B cell (primary cell): Measurements from ENCODE around the gene CCDC3. TPM values are rescaled to one million over a fixed set of nuclear protein-coding genes. Genes with fewer than 3 reads are reported as not detected.

Experiments
- ATAC-seq: fragments of 200-7000 bp; cut with Tn5 transposase; one replicate; pipeline ENCODE4 v1.10.0; 2021; ENCODE audit warnings: low read depth, mild to moderate bottlenecking, moderate number of reproducible peaks, moderate library complexity
- CTCF ChIA-PET: fragments of 350-600 bp; sonication (Branson Sonifier 250); formaldehyde crosslinking; loops from one replicate; lab custom pipeline; 2021; ENCODE audit warnings: antibody characterized with exemption, inconsistent platforms; lab: Charles Lee
- POLR2A ChIA-PET: fragments of 350-600 bp; sonication (Branson Sonifier 250); formaldehyde crosslinking; loops from one replicate; lab custom pipeline; 2021; ENCODE audit warnings: antibody characterized with exemption; lab: Charles Lee
- DNase-seq: peaks from one replicate; pipeline ENCODE4 v3.0.0; 2013
- H2AFZ ChIP-seq: 2 replicates; pipeline ENCODE4 v1.6.1; 2012; ENCODE audit warnings: mild to moderate bottlenecking, low read depth, low read length; ENCODE audit not compliant: insufficient read depth, poor library complexity, severe bottlenecking
- H3K27ac ChIP-seq, 2 donors: 1 replicate in 1 of 2; 2 replicates in 1 of 2; pipeline ENCODE4 v1.5.1; 2012 to 2013; ENCODE audit warnings: low read length in 2 of 2, mild to moderate bottlenecking in 2 of 2, moderate library complexity in 1 of 2
- H3K27me3 ChIP-seq, 4 experiments: fragments of 200-600 bp in 1 of 4; sonication (generic) in 1 of 4; replicated peaks in 1 of 4; 1 replicate in 2 of 4; 2 replicates in 2 of 4; pipeline versions ENCODE4 v1.6.1 to v1.7.0; 2013 to 2016; ENCODE audit warnings: low read length in 3 of 4, mild to moderate bottlenecking in 2 of 4, mixed read lengths in 1 of 4, moderate library complexity in 1 of 4; ENCODE audit not compliant: insufficient read depth in 4 of 4, control insufficient read depth in 3 of 4; ENCODE audit errors: control extremely low read depth in 1 of 4
- H3K36me3 ChIP-seq, 2 experiments: replicated peaks in 1 of 2; 1 replicate in 1 of 2; 2 replicates in 1 of 2; pipeline versions ENCODE4 v1.6.1 to v1.7.1; 2013; ENCODE audit warnings: low read length in 1 of 2; ENCODE audit not compliant: insufficient read depth in 2 of 2, control insufficient read depth in 1 of 2; ENCODE audit errors: control extremely low read depth in 1 of 2, extremely low read depth in 1 of 2
- H3K4me1 ChIP-seq, 2 donors: fragments of 200-600 bp in 1 of 2; sonication (generic) in 1 of 2; 1 replicate in 1 of 2; 2 replicates in 1 of 2; pipeline versions ENCODE4 v1.5.1 to v1.6.1; 2013 to 2017; ENCODE audit warnings: low read length in 2 of 2; ENCODE audit not compliant: control insufficient read depth in 2 of 2, insufficient read depth in 2 of 2
- H3K4me2 ChIP-seq: replicated peaks from 2 replicates; pipeline ENCODE3; 2012; ENCODE audit warnings: mild to moderate bottlenecking, low read depth, low read length; ENCODE audit not compliant: poor library complexity, severe bottlenecking
- H3K4me3 ChIP-seq, 5 experiments: fragments of 200-600 bp in 1 of 5; sonication (generic) in 1 of 5; 1 replicate in 3 of 5; 2 replicates in 2 of 5; pipeline versions ENCODE4 v1.5.1 to v1.7.0; 2011 to 2016; ENCODE audit warnings: low read length in 4 of 5, mild to moderate bottlenecking in 4 of 5, low read depth in 2 of 5, control low read depth in 1 of 5, moderate library complexity in 1 of 5; ENCODE audit not compliant: insufficient read depth in 1 of 5; ENCODE audit errors: control extremely low read depth in 1 of 5, extremely low read depth in 1 of 5
- H3K79me2 ChIP-seq: fragments of 200-600 bp; sonication (generic); one replicate; pipeline ENCODE4 v1.6.0; 2016; ENCODE audit warnings: low read length; ENCODE audit not compliant: control insufficient read depth, insufficient read depth
- H3K9ac ChIP-seq: fragments of 200-600 bp; sonication (generic); 2 replicates; pipeline ENCODE4 v1.6.1; 2017; ENCODE audit warnings: mild to moderate bottlenecking, low read length, moderate library complexity
- H3K9me3 ChIP-seq, 3 donors: one replicate each; pipeline versions ENCODE4 v1.6.1 to v1.7.1; 2013; ENCODE audit warnings: low read length in 2 of 3; ENCODE audit not compliant: control insufficient read depth in 2 of 3, insufficient read depth in 1 of 3; ENCODE audit errors: control extremely low read depth in 1 of 3
- H4K20me1 ChIP-seq: 2 replicates; pipeline ENCODE4 v1.6.0; 2012; ENCODE audit warnings: mild to moderate bottlenecking, low read length; ENCODE audit not compliant: insufficient read depth, control insufficient read depth, poor library complexity, severe bottlenecking
- H3K27ac Mint-ChIP-seq: one replicate; pipeline ENCODE4 v1.8.0; 2021; ENCODE audit warnings: mixed read lengths
- H3K27me3 Mint-ChIP-seq: one replicate; pipeline ENCODE4 v1.8.0; 2021; ENCODE audit warnings: mixed read lengths
- H3K4me1 Mint-ChIP-seq: one replicate; pipeline ENCODE4 v1.8.0; 2021; ENCODE audit warnings: mixed read lengths
- H3K4me3 Mint-ChIP-seq: one replicate; pipeline ENCODE4 v1.8.0; 2021; ENCODE audit warnings: mixed read lengths
- H3K9me3 Mint-ChIP-seq: one replicate; pipeline ENCODE4 v1.8.0; 2022; ENCODE audit warnings: mixed read lengths; ENCODE audit not compliant: insufficient read depth
- CTCF ChIP-seq: fragments of 200-600 bp; IDR thresholded peaks from one replicate; pipeline ENCODE4 v1.8.0; 2022; ENCODE audit warnings: antibody characterized with exemption, mild to moderate bottlenecking
- EZH2 ChIP-seq: IDR thresholded peaks from 2 replicates; pipeline ENCODE4 v1.6.1; 2012; ENCODE audit warnings: borderline replicate concordance, low read depth, mild to moderate bottlenecking, moderate library complexity, low read length; ENCODE audit not compliant: insufficient read depth, poor library complexity, severe bottlenecking
- WGBS: methylation state at CpG from one replicate; pipeline ENCODE4 v1.1.5; 2013; ENCODE audit warnings: missing lambda C conversion rate; ENCODE audit not compliant: insufficient coverage; 5-methylcytosine and 5-hydroxymethylcytosine counted together
- intact Hi-C: fragments of 100-400 bp; cut with micrococcal nuclease; formaldehyde crosslinking; loops from one replicate; pipeline ENCODE4 v1.10.0; 2022
- polyA plus RNA-seq: library from polyadenylated mRNA; depleted of rRNA; stranded (reverse); fragments of >200 nt; gene quantifications from 2 replicates; pipeline ENCODE4 v1.2.3, GENCODE V29; 2012
- total RNA-seq, 2 donors: library from RNA; stranded (reverse); fragments of 120-200 nt in 1 of 2; gene quantifications; 1 replicate in 1 of 2; 2 replicates in 1 of 2; pipeline versions ENCODE4 v1.2.3 to v1.2.4, GENCODE V29; 2013 to 2022

The CCDC3 gene
- total and polyA plus RNA-seq, 2 donors (not counting 1 experiment from before 2014, with no cell fraction given), result 0.12 TPM; not detected in 1

DNA sequence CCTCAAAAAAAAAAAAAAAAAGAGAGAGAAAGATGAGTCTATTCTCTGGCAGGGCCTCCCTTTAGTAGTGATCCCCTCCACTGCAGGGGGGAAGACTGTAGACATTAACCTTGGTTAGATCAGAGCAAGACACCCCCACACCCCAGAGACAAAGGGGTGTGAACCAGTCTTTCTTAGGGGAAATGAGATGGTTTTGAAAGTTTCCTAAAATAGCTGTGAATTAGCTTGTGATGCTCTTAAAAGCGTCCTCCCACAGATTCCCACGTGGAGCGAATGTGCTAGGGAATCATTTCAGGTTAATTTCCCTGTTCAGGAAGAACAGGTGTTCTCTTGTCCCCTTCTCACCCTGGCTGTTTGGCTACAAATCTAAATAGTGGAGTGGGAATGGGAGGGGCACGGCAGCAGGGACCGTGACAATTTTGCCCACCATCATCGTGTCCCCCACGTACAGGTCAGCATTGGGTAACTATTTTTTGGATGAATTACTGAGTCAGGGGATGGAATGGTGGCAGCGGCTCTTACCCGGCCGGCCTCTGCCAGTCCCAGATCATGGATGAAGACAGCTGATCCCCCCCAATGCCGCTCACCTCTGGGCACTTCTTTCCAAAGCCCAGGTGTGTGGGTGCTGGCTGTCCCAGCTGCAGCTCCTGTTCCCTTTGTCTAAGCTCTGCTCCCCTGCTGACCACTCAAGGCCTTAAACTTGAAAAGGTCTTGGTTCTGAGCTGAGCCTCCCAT lies 152.9 kb downstream of the CCDC3 start:
- H3K27me3 Mint-ChIP-seq, result peaks cover 41% of the 10 kb centered on the region
- no peak overlapping the region for H3K27ac ChIP-seq
- H3K9ac ChIP-seq, result no peak overlapping the region
- no peaks in the 10 kb centered on the region for H3K9me3 ChIP-seq
- no peak overlapping the region for H2AFZ ChIP-seq
- intact Hi-C loops, result no loop called here
- peaks cover 5% of the 10 kb centered on the region for H3K4me1 Mint-ChIP-seq
- DNase-seq (no peak), ATAC-seq (no peak)
- H3K4me1 ChIP-seq, result peaks cover 0 to 4% of the 10 kb centered on the region in 2 donors
- CTCF ChIA-PET, result no interaction called here
- no peaks in the 10 kb centered on the region for H4K20me1 ChIP-seq
- POLR2A ChIA-PET, result no interaction called here
- H3K4me2 ChIP-seq, result no peak overlapping the region
- peaks cover 0 to 12% (median 6%) of the 10 kb centered on the region in 4 experiments for H3K27me3 ChIP-seq
- H3K4me3 Mint-ChIP-seq, result no peak overlapping the region
- WGBS, result 71% methylated on average over 9 of the region's 11 CpGs
- H3K36me3 ChIP-seq, result no peaks in the 10 kb centered on the region
- H3K27ac Mint-ChIP-seq, result no peak overlapping the region
- no peak for TF ChIP-seq CTCF
- no peak for TF ChIP-seq EZH2
- no peaks in the 10 kb centered on the region for H3K79me2 ChIP-seq
- no peak overlapping the region for H3K4me3 ChIP-seq
- peaks cover 4% of the 10 kb centered on the region for H3K9me3 Mint-ChIP-seq

GRCh38 chr10:12847361-12847975 lies 154.0 kb downstream of the CCDC3 start:
- Histone ChIP-seq H3K36me3 (no peaks in the 10 kb centered on the region), H4K20me1 (no peaks in the 10 kb centered on the region), H3K9ac (no peak overlapping the region), H2AFZ (no peak overlapping the region), H3K4me2 (no peak overlapping the region), H3K27ac (no peak overlapping the region), H3K9me3 (no peaks in the 10 kb centered on the region), H3K4me3 (no peak overlapping the region), H3K27me3 (peaks cover 0 to 12% (median 6%) of the 10 kb centered on the region in 4 experiments), H3K4me1 (peaks cover 0 to 4% of the 10 kb centered on the region in 2 donors), H3K79me2 (no peaks in the 10 kb centered on the region)
- ChIA-PET CTCF (no interaction called here), POLR2A (no interaction called here)
- peaks cover 5% of the 10 kb centered on the region for H3K4me1 Mint-ChIP-seq
- H3K27ac Mint-ChIP-seq, result no peak overlapping the region
- intact Hi-C loops, result no loop called here
- H3K9me3 Mint-ChIP-seq, result peaks cover 4% of the 10 kb centered on the region
- ATAC-seq, result no peak
- TF ChIP-seq CTCF (peak; percentile 11), EZH2 (no peak)
- DNase-seq, result no peak
- peaks cover 36% of the 10 kb centered on the region for H3K27me3 Mint-ChIP-seq
- no peak overlapping the region for H3K4me3 Mint-ChIP-seq
- WGBS, result 78% methylated on average over 14 of the region's 14 CpGs
